ENCODE measurements around the gene TBC1D8.

GRCh38 chr2:101190747-101191516 lies 39.8 kb upstream of the TBC1D8 start:
- TF ChIP-seq POLR2AphosphoS5 (IDR thresholded peaks at IDR 0.05; ENCODE audit: control insufficient read depth, insufficient read depth, low read depth, low read length) (no peak), CC2D1A (IDR thresholded peaks at IDR 0.05) (no peak), SAFB (IDR thresholded peaks at IDR 0.05; ENCODE audit: borderline replicate concordance, low read depth, low read length) (no peak), CTCF (IDR thresholded peaks at IDR 0.05 in 2 of 3, conservative IDR thresholded peaks at IDR 0.05 in 1 of 3; ENCODE audit: insufficient read depth in 2 of 3, low read depth in 1 of 3, low read length in 3 of 3) (no peak), SNRNP70 (optimal IDR thresholded peaks at IDR 0.05; ENCODE audit: low read depth, low read length) (no peak), ETV6 (IDR thresholded peaks at IDR 0.05; ENCODE audit: borderline replicate concordance in 1 of 2, low read depth in 2 of 2, low read length in 1 of 2) (no peak), ETV6 (CRISPR knock-in tag; IDR thresholded peaks at IDR 0.05; ENCODE audit: borderline replicate concordance) (no peak), REST (IDR thresholded peaks at IDR 0.05; ENCODE audit: borderline replicate concordance) (no peak), REST (CRISPR knock-in tag; IDR thresholded peaks at IDR 0.05; ENCODE audit: low read depth) (no peak)

Measured in K562 (cell line).